Activated CD4-positive, alpha-beta T cell treated with anti-CD3 and anti-CD28 coated beads, Interleukin-2, amount 50 U/mL, for 16 hours (primary cell): ENCODE results near the gene RGS7.
"Not testable (repeated sequence)": the region's sequence is repeated elsewhere in the genome, so short reads cannot be mapped to it uniquely, and the experiment has no call there.

Source experiments
- DNase-seq: peaks from one replicate; pipeline ENCODE4 v3.0.0-alpha.2; 2020

RGS7 gene

DNA sequence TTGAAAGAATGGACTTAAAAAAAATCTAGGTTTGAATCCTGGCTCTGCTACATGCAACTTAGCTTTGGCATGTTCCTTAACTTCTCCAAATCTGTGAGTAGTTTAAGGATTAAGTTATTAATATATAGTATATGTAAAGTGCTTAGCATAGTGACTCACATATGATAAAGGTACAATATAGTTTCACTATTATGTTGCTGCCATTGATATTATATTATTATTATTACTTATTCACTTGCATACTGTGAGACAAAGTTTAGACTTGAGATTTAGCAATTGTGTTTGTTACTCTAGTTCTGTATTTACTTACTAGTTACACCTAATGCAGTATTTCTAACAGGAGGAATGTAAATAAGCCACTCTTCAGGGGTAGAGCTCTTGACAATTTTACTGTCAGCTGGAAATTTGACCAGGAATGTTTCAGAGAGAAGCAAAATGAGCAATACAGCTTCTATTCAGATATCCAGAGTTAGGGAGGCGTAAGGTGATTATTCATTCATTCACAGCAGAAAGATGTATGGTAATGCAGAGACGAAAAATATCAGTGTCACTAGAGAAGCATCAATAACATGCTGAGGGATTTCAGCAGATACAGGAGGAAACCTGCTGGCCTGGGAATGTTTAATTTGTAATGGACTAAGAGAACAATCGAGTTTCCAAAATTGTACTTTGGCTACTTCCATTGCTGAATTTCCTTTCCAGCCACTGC lies 25.5 kb downstream of the RGS7 start:
- DNase-seq: no peak

DNA sequence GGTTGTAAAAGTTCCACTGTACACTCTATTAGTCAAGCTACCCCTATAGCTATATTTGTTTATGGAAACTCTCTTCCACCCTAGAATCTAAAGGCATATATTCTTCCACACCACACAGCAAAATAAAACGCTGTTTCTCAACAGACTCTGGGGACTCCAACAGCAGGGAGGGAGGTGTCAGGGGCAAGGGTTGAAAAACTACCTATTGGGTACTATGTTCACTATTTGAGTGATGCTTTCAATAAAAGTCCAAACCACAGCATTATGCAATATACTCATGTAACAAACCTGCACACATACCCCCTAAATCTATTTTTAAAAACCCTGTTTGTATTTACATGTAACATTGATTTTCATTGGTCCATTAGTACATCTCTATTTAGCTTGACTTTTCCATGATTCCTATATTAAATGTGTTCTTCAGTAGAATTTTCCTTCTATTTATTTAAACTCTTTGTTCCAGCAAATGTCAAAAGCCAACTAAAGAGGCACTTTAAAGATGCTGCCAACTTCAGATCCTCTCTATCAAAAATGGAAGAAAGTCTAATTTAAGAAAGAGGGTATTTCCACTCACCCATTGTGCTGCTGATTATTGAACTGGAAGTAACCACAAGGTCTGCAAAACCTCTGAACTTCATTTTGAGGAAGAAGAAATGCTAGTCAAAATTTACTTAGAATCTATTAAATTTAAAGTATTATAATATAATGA lies 26.2 kb downstream of the RGS7 start:
- no peak for DNase-seq

DNA sequence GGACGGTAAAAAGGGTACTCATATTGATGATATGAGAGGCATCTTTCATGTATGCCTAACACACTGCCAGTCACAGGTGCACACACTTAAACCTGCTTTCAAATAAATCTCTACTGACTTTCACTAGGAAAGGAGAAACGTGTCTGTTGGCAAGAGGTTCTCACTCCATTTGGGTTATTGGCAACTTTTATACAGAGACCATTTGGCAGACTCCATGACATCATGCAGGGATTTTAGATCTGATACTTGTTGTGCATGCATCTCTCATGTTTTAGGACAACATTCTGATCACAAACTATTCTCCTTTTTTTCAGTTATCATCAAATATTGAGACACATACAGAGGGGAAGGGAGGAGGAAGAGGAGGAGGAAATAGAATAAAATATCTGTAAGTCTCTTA lies 31.5 kb downstream of the RGS7 start:
- no peak for DNase-seq

DNA sequence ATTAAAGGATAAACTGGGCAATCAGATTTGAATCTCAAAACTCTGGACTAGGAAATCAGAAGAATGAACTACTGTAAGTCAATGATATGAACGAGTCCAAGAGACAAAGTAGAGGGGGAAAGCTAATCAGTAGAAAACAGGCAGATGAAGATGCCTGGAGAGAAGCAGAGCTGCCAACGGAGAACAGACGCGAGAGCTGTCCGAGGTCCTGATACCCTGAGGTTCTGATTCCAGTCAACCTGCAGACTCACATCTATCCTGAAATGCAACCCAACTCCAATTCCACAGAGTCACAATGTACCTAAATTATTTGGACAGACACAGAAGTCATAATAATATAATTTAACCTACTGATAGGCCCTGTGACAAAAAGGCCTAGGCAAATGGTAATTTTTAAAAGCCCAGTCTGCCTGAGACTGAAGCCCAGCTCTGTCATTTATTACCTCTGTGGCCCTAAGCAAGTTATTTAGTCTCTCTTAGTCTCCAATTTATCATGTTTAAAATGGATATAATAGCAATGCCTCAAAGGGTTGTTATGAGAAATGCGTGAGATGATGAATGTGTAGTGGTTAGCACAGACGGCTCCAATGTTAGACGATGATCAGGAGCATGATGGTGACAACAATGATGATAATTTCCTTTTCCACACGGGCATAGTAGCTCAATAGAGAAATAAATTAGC lies 33.4 kb downstream of the RGS7 start:
- peak; percentile 6 for DNase-seq

DNA sequence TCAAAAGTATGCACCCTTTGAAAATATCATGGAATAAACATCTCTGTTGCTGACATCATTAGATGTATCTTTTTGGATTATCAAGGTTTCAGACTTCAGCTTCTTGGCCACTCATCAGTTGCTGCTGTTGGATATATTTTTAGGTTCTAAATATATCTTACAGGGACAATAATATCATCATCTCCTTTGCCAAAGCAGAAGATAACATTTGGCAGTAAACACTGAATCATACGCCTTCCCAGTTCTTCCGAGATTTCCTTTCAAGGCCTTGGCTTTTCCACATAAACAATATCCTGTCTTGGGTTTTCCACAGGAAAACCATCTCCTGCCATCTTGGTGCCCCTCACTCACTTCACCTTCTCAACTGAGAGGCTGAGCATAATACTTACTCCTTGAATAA lies 39.3 kb downstream of the RGS7 start:
- DNase-seq: no peak

DNA sequence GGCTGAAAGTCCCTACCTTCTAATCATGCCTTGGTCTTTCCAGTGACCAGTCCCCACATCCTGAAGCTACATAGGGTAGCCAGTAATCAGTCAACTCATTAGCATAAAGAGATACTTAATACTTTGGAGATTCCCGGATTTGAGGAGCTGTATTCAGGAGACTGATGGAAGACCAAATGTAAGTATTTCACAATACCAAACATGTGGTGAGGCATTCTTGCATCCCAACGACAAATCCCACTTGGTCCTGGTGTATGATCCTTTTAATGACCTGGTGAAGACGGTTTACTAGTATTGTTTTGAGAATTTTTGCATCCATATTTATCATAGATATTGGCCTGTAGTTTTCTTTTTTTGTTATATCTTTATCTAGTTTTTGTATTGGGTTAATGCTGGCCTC lies 40.6 kb downstream of the RGS7 start:
- DNase-seq: no peak

DNA sequence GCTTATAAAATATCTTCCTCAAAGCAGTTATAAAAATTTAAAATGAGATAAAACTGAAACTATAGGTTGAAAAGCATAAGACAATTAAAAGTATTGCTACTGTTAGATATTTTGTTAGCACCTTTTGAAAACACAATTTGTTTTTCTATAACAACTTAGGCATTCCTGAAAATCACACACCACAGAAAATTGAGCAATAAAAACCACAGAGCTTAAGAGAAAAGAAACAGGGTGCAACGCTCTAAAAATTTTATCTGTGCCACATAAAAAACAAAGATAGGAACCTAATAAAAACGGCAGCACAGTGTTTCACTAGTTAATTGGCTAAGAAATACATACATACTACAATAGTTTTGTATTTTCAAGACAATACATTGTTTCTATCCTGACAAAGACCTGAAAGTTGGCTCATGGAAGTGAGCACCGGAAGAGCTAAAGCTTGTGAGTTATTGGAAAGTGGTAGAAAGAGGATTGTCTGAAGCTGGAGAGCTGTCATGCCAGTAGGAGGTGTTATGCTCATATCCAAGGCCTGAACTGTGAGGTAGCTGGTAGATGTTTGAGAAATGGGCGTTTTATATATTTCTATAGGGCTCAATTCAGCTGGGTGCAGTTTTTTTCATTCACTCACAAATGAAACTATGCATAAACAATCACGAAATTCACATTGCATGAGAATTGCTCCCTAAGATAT lies 45.8 kb downstream of the RGS7 start:
- DNase-seq: no peak

DNA sequence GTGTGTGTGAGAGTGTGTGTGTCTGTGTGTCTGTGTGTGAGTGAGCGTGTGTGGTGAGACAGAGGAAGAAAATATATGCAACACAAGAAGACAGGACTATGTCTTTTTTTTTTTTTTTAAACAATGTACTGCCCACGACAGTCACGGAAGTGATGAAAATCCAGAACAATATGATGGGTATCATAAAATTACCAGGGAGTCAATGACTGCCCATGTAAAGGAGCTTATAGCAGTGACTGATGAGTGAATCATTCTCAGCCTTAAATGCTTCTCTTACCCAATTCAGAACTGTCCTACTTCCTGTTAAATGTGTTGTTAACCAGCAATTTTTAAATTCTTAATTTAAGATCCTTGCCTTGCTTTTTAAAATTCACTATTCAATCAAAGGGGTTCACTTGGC lies 46.6 kb downstream of the RGS7 start:
- no peak for DNase-seq

DNA sequence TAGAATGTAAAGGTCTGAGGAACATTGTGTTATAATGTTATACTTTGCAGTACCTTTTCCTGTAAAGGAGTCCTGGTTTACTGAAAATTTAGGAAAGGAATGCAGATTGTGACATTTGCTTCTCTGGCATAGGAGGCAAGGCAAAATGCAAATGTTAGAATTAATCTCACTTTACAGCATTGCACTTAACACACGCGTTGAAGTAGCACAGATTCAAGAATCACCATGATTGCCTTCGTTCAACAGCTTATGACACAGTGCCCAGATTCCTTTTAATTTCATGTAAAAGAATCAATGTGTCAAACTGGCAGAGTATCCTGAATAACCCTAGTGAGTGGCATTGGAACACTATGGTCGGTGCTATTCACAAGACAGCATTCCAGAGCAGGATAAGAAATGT lies 47.4 kb downstream of the RGS7 start:
- no peak for DNase-seq

DNA sequence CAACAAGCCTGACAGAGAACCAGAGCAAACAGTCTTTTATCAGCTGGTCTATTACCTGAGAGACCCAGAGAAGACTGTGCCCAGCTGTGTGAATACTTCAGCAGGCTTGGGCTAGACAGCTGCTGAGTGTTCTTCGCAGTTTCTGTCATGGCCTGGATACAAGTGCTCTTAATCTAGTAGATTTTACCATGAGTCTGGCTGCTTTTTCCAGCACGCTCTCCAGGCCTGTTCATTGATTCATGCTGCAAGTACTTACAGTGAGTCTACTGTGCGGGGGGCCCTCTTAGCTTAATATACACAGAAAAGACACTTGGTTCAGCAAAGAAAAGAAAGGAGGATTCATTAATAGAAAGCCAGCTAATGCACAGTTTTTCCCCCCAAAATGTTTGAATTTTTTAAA lies 48.5 kb downstream of the RGS7 start:
- DNase-seq: no peak

DNA sequence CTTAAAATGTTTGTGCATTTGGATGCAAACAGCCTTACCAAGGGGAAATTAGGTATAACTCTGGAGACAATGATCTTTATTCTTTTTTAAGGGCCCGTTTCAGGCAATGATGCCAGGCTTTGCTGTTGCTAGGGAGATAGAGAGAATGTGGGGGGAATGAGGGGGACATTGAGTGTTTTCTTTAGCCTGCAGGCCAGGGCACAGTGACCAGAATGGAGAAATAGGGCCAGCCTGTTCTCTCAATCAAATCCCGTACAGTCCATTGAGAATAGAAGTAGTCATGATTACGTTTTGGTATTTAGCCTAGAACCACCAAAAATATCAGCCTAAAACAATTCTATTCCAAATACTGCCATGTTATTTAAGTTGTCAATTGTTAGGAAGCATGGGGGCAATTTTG lies 49.0 kb downstream of the RGS7 start:
- no peak for DNase-seq

DNA sequence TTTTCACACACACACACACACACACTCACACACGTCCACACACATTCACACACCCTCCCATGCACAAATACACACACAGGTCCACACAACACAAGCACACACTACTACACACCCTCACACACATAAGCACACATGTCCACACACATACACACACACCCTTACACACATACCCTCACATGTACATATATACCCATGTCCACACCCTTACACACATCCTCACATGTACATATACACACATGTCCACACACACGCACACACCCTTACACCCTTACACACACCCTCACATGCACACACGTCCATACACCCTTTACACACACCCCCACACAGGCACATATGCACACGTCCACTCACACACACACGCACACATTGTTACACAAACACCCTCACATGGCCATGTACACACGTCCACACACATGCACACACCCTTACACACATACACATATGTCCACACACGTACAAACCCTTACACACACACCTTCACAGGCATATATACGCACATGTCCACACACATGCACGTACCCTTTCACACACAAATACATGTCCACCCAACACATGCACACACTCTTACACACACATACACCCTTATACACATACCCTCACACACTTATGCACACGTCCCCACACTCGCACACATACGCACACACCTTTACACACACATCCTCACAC lies 50.7 kb downstream of the RGS7 start:
- DNase-seq: no peak

DNA sequence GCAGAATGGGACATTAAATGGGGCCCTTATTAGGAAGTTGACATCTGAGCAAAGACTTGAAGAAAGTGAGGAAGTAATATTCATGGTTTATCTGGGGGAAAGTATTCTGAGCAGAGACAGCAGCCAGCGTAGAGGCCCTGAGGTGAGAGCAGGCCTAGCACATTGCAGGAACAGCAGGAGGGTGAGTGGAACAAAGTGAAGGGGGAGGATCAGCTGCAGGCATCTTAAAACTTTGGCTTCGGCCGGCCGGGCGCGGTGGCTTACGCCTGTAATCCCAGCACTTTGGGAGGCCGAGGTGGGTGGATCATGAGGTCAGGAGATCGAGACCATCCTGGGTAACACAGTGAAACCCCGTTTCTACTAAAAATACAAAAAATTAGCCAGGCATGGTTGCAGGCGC lies 55.0 kb downstream of the RGS7 start:
- DNase-seq: not testable (repeated sequence)

DNA sequence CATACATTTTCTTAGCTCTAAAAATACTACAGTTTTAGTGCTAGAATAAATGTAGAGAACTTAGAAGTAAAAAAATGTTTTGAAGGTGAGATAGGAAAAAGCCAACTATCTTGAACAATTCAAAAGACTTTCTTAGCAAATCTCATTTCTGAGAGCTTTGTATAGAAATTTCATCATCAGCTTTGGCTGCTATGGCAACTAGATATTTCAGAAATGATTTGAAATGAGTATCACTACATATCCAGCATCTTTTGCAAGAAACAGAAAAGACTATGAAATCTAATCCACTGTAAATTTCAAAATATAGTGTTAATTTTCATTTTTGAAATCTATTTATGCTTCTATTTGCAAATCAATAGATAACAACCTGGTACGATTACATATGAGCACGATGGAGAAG lies 57.7 kb downstream of the RGS7 start:
- DNase-seq: no peak

DNA sequence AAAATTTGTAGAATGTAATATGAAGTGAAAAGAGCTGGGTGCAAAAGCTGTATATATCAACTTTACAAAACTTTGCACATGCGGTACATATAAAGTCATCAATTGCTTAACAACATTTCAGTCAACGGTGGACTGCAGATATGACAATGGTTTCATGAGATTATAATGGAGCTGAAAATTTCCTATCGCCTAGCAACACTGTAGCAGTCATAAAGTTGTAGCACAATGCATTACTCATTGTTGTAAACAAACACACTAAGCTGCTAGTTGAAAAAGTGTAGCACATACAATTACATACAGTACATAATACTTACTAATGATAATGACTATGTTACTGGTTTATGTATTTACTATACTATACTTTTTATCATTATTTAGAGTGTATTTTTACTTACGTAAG lies 64.0 kb downstream of the RGS7 start:
- no peak for DNase-seq

DNA sequence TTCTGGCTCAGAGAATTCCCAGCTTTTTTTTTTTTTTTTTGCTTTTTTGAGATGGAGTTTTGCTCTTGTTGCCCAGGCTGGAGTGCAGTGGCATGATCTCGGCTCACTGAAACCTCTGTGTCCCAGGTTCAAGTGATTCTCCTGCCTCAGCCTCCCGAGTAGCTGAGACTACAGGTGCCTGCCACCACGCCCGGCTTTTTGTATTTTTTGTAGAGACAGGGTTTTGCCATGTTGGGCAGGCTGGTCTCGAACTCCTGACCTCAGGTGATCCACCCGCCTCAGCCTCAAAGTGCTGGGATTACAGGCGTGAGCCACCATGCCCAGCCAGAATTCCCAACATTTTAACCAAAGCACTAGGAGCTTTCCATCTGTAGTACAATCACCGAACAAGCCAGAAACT lies 65.5 kb downstream of the RGS7 start:
- not testable (repeated sequence) for DNase-seq

DNA sequence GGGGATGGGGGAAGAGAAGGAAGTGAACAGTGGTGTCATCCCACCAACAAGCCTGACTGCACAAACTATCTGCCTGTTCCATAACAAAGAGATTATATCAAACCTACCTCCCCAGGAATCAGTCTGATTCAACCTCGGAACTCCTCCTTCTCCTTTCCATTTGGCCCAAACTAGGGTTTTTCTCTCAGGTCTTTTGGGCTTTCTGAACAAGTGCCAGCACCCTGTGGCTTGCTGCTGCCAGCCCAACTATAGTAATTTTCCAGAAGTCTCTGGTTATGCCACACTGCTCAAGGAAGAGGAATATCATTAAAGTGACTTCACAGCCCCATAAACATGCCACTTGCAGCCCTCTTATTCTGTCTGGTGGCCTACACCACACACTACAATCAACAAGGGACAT lies 70.5 kb downstream of the RGS7 start:
- no peak for DNase-seq

DNA sequence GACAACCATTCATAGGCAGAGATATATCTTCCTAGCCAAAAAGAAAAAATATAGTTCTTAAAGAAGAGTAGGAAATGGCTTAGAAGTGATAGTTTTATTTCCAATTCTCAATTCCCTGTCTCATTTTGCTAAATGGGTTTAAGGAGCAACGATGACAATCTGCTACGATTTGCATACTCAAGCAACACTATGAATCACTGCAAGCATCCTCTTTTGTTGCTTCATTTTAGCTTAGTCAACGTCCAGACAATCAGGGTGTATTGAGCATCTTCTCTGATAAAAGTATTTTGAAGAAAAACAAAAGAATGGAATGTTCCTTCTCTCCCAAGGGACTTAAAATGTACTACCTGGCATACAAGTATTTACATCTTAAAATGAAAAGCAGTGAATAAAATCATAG lies 80.6 kb downstream of the RGS7 start:
- no peak for DNase-seq

DNA sequence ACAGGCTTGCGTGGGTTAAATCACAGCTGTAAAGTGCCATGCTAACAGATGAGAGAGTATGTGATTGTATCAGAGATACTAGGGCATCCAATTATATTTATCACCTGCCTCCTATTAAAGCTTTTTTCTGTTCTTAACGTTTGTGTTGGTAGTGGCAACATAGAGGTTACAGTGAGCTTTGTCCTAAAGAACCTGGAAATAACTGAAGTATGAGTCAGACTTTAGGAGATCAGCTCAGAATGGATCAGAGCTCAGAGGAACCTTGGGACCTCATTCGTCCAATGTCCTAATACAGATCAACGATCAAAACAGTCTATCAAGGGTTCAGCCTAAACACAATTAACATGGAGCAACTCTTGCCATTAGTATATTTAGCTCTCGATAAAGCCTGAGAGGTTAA lies 81.0 kb downstream of the RGS7 start:
- no peak for DNase-seq

DNA sequence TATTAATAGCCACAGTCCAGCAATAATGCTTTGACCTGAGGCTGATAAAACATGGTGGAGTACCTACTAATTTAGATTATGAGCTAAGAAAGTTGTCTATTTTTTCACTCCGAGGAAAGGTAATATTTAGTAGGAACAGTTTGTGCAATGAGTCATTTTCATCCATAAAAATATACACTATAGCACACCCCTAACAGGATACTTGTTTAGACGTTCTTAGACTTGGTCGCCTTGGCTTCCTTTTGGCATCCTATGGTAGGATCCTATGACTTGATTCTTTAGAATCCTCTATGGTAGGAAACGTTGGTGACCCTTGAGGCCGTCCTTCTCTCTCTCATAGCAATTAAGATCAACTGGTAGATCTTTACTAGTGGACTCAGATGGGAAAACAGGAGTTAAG lies 81.8 kb downstream of the RGS7 start:
- no peak for DNase-seq

DNA sequence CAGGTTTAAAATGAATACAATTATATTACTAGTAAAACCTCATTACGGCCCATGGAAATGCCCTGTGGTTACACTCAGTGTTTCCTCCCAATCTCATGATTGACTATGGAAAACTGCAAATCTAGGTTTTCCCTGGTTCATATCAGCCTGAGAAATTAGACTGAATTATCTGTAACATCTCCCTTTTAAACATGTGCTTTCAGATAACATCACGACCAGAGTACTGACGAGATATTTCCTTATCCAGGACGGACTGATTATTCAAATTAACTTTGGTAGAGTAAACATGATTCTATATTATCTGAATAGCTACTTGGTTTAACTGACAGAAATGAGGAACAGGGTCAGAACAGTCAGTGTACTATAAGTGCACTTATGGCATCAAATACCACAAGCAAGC lies 82.3 kb downstream of the RGS7 start:
- DNase-seq: no peak

DNA sequence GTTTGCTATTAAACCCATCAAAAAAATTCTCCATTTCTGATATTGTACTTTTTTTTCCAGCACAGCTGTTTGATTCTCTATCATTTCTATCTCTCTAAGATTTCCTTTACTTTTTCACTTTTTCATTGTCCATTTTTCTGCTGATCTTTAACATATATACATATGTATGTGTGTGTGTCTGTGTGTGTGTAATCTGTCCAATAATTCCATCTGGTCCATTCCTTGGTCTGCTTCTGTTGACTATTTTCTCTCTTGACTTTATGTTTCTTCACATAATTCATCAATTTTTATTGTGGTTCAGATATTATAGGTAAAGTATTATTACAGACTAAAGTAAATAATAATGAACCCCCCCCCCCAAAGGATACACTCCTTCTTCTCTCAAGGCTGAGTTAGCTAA lies 84.2 kb downstream of the RGS7 start:
- no peak for DNase-seq

DNA sequence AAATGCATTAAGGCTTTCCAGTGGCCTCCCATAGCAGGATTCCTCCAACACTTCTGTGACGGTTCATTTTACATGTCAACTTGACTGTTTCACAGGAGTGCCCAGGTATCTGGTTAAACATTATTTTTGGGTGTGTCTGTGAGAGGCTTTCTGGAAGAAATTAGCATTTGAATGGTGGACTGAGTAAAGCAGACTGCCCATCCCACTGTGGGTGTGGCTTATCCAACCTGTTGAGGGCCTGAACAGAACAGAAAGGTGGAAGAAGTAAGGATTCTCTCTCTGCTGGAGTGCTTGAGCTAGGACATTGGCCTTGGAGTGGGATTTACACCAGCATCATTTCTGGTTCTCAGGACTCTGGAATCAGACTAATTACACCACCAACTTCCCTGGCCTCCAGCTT lies 85.6 kb downstream of the RGS7 start:
- DNase-seq: no peak
